HG03025 (cell line): ENCODE measurements around the gene TMCO4.

Source experiments
- ATAC-seq: cut with Tn5 transposase; IDR thresholded peaks from one replicate; pipeline ENCODE4 v1.9.1; 2021; ENCODE audit warnings: mild to moderate bottlenecking, moderate library complexity; ENCODE audit not compliant: unreplicated experiment, low FRiP score

Gene TMCO4

DNA sequence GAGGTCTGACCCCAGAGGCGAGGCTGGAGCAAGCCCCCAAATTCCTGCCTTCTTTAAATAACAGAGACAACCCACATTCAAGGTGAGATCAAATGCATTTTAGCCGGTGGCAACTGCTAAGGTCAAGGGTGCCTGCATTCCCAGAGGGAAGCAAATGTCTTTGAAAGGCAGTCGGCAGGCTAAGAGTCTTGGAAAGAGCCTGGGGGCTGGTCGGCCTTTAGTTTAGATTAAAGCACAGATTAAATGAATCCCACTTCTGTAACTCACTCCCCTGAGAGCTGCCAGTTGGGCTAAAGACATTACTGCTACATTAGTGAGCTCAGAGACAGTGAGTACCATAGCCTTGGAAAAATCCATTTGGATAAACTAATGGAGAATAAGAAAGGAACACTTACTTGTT, 75.8 kb downstream of the TMCO4 start:
- ATAC-seq: no peak

GRCh38 chr1:19720973-19721372, 78.7 kb downstream of the TMCO4 start:
- no peak for ATAC-seq

DNA sequence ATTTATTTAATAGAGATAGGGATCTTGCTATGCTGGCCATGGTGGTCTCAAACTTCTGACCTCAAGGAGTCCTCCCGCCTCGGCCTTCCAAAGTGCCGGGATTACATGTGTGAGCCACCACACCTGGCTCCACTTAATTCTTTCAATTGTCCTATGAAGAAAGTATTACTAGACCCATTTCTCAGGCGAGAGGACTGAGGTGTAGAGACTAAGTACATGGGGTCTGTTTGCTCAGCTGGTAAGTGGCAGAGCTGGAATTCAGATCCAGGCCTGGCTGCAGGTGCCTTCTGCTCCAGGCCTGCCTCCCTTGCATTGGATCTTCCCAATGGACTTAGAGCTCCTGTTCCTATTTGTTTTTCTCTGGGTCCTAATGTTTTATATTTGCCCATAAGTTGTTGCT, 79.5 kb downstream of the TMCO4 start:
- no peak for ATAC-seq

- ATAC-seq: no peak
Measured at GRCh38 chr1:19717467-19717866, 82.2 kb downstream of the TMCO4 start.

DNA sequence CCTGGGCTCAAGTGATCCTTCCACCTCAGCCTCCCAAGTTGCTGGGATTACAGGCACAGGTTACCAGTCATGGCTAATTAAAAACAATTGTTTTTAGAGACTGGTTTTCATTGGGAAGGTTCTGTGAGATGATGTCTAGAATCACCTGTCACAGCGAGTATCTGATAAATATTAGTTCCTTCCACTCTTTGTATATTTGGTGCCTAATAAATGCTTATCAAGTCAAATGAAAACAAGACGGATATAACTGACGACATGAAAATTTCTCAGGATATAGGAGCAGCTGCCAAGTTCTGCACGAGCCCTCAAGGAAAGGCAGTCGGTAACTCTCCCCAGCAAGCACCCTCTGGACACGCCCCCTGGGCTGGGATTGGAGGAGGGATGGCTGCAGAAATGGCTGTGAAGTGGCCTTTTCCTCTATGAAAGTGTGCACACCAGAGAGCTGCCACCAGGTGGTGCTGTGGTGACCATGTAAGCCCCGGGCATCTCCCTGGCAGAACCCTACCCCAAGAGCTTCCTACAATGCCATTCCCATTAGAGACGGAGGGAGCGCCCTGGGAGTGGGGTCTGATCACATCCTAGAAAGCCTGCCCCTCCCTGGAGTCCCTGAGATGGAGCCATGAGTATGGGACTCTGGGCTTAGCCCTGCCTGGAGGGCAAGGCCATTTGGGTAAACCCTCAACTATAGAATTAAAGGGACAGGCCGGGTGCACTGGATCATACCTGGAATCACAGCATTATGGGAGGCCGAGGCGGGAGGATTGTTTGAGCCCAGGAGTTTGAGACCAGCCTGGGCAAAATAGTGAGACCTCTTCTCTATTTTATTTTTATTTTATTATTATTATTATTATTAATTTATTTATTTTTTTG, 84.1 kb downstream of the TMCO4 start:
- ATAC-seq: no peak

GRCh38 chr1:19712928-19713327, 86.8 kb downstream of the TMCO4 start:
- ATAC-seq: no peak

- no peak for ATAC-seq
Measured at GRCh38 chr1:19710825-19711611, 88.7 kb downstream of the TMCO4 start.

- ATAC-seq: no peak
Measured at GRCh38 chr1:19709260-19709793, 90.4 kb downstream of the TMCO4 start.

DNA sequence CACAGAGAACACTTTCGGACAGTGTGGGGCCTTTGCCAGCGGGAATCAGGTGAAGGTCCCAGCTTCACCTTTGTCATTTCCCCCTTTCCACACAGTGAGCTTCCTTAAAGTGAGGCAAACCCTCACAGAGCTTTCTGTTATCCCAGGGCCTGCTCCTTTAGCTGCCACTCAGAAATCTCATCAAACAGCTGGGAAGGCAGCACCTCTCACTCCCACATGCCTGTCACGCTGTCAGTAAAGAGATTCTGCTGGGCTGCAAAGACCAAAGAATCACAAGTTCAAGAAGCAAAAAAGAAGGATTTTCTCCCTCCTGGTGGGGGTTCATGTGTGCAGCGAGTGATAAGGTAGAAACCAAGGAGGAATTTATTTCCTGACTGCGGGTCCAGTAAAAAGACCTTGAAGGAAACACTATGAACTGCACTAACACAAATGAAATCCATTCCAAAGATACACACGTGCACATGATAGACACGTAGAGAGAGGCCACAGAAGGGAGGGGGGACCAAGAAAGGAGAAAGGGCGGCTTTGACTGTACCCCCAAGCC, 91.1 kb downstream of the TMCO4 start:
- no peak for ATAC-seq

- ATAC-seq: no peak
Measured at GRCh38 chr1:19706136-19706535, 93.6 kb downstream of the TMCO4 start.

GRCh38 chr1:19705464-19705863, 94.3 kb downstream of the TMCO4 start:
- no peak for ATAC-seq

- ATAC-seq: no peak
Measured at GRCh38 chr1:19704247-19705113, 95.2 kb downstream of the TMCO4 start.

- no peak for ATAC-seq
Measured at GRCh38 chr1:19703280-19703679, 96.4 kb downstream of the TMCO4 start.

DNA sequence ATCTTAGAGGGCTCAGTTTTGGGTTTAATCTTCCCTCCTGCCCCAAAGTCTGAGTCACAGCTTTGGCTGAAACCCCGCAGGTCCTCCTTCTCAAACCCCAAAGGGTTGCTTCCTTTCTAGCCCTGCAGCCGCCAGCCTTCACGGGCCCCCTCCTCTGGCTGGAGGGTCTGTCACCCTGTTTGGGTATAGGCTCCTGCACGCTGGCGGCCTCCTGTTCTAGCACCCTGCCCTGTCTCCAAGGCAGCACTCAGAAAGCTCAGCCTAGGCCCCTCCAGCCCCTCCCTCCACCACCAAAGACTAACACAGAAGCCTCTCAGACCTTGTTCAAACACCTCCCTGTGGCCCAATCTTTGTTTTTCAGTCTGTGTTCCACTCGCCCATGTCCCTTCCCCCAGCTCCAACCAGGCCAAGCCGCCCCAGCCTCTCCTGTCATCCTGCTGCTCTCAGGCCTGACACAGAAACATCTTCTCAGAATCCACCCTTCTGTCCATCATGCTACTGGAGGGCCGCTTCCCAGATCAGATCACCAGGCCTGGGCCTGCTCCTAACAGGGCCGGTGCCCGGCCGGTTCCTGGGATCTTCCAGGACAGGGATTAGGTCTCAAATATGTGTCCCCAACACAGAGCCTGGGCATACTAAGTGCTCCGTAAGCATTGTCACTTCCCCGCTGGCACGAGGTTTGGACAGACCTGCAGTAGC, 99.5 kb downstream of the TMCO4 start:
- no peak for ATAC-seq

DNA sequence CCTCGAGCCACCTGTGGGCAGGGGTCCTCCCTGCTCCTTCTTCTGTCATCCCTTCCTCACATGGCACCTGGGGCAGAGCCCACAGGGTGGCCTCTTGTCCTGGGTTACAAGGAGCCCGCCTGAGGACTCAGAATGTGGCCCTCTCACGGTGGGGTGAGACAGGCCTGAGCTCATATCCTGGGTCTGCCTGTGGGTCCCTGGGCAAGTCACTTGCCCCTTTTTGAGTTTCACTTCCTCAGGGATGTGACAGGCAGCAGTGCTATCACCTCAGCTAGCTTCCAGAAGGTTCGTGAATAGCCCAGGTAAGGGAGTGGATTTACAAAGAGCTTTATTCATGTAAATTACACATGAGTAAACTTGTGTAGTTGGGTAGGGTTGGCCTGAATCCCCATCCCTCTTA, 101.5 kb downstream of the TMCO4 start:
- no peak for ATAC-seq

DNA sequence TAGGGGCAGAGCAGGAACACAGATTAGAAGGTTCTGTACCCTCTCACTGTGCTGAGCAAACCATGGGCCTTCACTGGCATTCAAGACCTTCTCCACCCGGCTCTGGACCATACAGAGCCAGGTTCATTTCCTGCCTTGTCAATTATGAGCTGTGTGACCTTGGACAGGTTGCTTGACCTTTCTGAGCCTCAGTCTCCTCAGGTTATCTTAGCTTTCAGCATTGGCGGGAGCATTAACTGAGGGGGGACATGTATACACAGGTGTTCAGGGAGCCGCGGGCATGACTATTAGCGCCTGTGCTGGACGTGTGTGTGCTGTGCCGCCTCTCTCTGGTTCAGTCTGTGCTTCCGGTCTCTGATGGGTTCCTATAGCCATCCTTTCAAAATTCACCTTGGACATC, 102.9 kb downstream of the TMCO4 start:
- ATAC-seq: no peak

DNA sequence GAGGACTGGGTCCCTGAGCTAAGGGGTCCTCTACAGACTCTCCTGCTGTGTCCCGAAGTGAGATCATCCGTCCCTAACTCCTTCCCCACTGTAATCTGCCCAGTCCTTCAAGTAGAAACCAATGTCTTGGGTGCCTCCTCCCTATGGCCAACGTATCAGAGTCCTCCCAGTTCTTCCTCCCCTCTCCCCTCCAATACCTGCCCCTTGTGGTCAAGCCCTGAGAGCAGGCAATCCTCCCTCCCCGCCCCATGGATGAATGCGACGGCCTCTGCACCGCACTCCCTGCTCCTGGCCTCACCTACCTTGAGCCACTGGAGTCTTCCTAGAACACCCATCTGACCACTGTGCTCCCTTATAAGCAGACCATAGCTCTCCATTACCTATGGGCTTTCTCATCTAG, 103.9 kb downstream of the TMCO4 start:
- ATAC-seq: no peak

DNA sequence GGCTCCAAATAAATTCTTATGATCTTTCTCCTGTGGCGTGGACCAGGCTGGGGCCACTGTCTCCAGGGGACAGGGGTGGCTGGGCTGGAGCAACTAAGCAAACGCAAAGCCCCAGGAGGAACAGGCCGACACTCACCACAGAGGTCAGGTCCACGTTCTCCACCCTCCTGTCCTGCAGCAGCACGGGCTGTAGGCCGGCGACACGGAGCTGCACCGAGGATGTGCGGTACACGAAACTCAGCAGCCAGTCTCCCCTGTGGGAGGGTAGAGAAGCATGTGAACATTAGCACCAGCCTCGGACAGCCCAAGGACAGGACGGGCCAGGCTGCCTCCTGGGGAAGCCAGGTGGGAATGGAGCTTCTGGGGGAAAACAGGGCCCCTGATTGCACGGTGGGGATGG, 105.4 kb downstream of the TMCO4 start:
- ATAC-seq: no peak

- no peak for ATAC-seq
Measured at GRCh38 chr1:19690342-19690741, 109.4 kb downstream of the TMCO4 start.

GRCh38 chr1:19689856-19690255, 109.9 kb downstream of the TMCO4 start:
- no peak for ATAC-seq
